Spleen (tissue), 7 donors: ENCODE measurements around the gene KCNG1.

Experiments used
- CTCF ChIP-seq, 11 experiments: fragments of 200-600 bp in 7 of 11; fragments of 450-650 bp in 4 of 11; sonication (generic) in 4 of 11; IDR thresholded peaks in 8 of 11; conservative IDR thresholded peaks in 3 of 11; 1 replicate in 7 of 11; 2 replicates in 4 of 11; pipeline versions ENCODE4 v1.4.0 to v1.8.0; 2016 to 2021; ENCODE audit warnings: antibody characterized with exemption in 11 of 11, inconsistent platforms in 4 of 11, mild to moderate bottlenecking in 1 of 11
- POLR2AphosphoS5 ChIP-seq, 3 donors: sonication (generic); formaldehyde crosslinking; IDR thresholded peaks; one replicate each; pipeline ENCODE4 v1.5.1; 2017; ENCODE audit warnings: antibody characterized with exemption in 3 of 3
- donor health status: DM: no; HTN: no; CAD: no; lungs with moderate emphysema.
- donor health status: DM: no; HTN: no; CAD: no.
- donor health status: DM: no; HTN: no; CAD: no.

- TF ChIP-seq POLR2AphosphoS5 (IDR thresholded peaks at IDR 0.05): no peak
- no peak for TF ChIP-seq CTCF (IDR thresholded peaks at IDR 0.05 in 8 of 11, conservative IDR thresholded peaks at IDR 0.05 in 3 of 11)
These were observed 10.6 kb downstream of the KCNG1 start for GRCh38 chr20:51012357-51012756.
